ENCODE results near the gene CACNA1S.

The CACNA1S gene

GRCh38 chr1:201140235-201140940 is 28.2 kb upstream of the CACNA1S start:
- H3K27me3 ChIP-seq (ENCODE audit: insufficient read depth, low read length): no peaks in the 10 kb centered on the region
- H2AFZ ChIP-seq (ENCODE audit: low read length): no peak overlapping the region
- no peak overlapping the region for H3K4me3 ChIP-seq (ENCODE audit: low read depth, low read length, poor library complexity, severe bottlenecking)
- H3K79me2 ChIP-seq (ENCODE audit: insufficient read depth, low read length): no peaks in the 10 kb centered on the region
- no peaks in the 10 kb centered on the region for H3K9me3 ChIP-seq (ENCODE audit: low read length)
- no peak overlapping the region for H3K9ac ChIP-seq (ENCODE audit: low read length)
- H3K4me1 ChIP-seq (ENCODE audit: insufficient read depth, low read length, severe bottlenecking): no peaks in the 10 kb centered on the region
- H3F3A ChIP-seq (ENCODE audit: insufficient read depth, low read length): no peaks in the 10 kb centered on the region
- H4K20me1 ChIP-seq (ENCODE audit: insufficient read depth, low read length): no peaks in the 10 kb centered on the region
- TF ChIP-seq EZH2 (IDR thresholded peaks at IDR 0.05; ENCODE audit: borderline replicate concordance, low read length): no peak
- TF ChIP-seq CTCF (IDR thresholded peaks at IDR 0.05; ENCODE audit: low read length): no peak
- no peak overlapping the region for H3K27ac ChIP-seq (ENCODE audit: low read depth, low read length, poor library complexity, severe bottlenecking)
- H3K36me3 ChIP-seq (ENCODE audit: insufficient read depth, low read length): peaks cover 32% of the 10 kb centered on the region
- no peak overlapping the region for H3K4me2 ChIP-seq (ENCODE audit: low read length)
- H3K9me2 ChIP-seq (ENCODE audit: low read depth, low read length): no peaks in the 10 kb centered on the region

GRCh38 chr1:201139756-201140155 is 27.5 kb upstream of the CACNA1S start:
- H3F3A ChIP-seq (ENCODE audit: insufficient read depth, low read length): no peaks in the 10 kb centered on the region
- H3K9me3 ChIP-seq (ENCODE audit: low read length): no peaks in the 10 kb centered on the region
- H3K4me2 ChIP-seq (ENCODE audit: low read length): no peak overlapping the region
- H3K9me2 ChIP-seq (ENCODE audit: low read depth, low read length): no peaks in the 10 kb centered on the region
- TF ChIP-seq CTCF (IDR thresholded peaks at IDR 0.05; ENCODE audit: low read length) (no peak), EZH2 (IDR thresholded peaks at IDR 0.05; ENCODE audit: borderline replicate concordance, low read length) (no peak)
- peaks cover 27% of the 10 kb centered on the region for H3K36me3 ChIP-seq (ENCODE audit: insufficient read depth, low read length)
- H3K9ac ChIP-seq (ENCODE audit: low read length): no peak overlapping the region
- no peaks in the 10 kb centered on the region for H3K27me3 ChIP-seq (ENCODE audit: insufficient read depth, low read length)
- H3K4me1 ChIP-seq (ENCODE audit: insufficient read depth, low read length, severe bottlenecking): no peaks in the 10 kb centered on the region
- H3K27ac ChIP-seq (ENCODE audit: low read depth, low read length, poor library complexity, severe bottlenecking): no peak overlapping the region
- no peaks in the 10 kb centered on the region for H3K79me2 ChIP-seq (ENCODE audit: insufficient read depth, low read length)
- H3K4me3 ChIP-seq (ENCODE audit: low read depth, low read length, poor library complexity, severe bottlenecking): no peak overlapping the region
- no peaks in the 10 kb centered on the region for H4K20me1 ChIP-seq (ENCODE audit: insufficient read depth, low read length)
- H2AFZ ChIP-seq (ENCODE audit: low read length): no peak overlapping the region

- Histone ChIP-seq H4K20me1 (ENCODE audit: insufficient read depth, low read length) (no peaks in the 10 kb centered on the region), H3K79me2 (ENCODE audit: insufficient read depth, low read length) (no peaks in the 10 kb centered on the region), H3K36me3 (ENCODE audit: insufficient read depth, low read length) (peaks cover 24% of the 10 kb centered on the region), H3K4me2 (ENCODE audit: low read length) (no peak overlapping the region), H3K4me1 (ENCODE audit: insufficient read depth, low read length, severe bottlenecking) (no peaks in the 10 kb centered on the region), H2AFZ (ENCODE audit: low read length) (no peak overlapping the region), H3K9me3 (ENCODE audit: low read length) (no peaks in the 10 kb centered on the region), H3K9ac (ENCODE audit: low read length) (no peak overlapping the region), H3F3A (ENCODE audit: insufficient read depth, low read length) (no peaks in the 10 kb centered on the region), H3K4me3 (ENCODE audit: low read depth, low read length, poor library complexity, severe bottlenecking) (no peak overlapping the region), H3K27ac (ENCODE audit: low read depth, low read length, poor library complexity, severe bottlenecking) (no peak overlapping the region), H3K27me3 (ENCODE audit: insufficient read depth, low read length) (no peaks in the 10 kb centered on the region), H3K9me2 (ENCODE audit: low read depth, low read length) (no peaks in the 10 kb centered on the region)
- TF ChIP-seq EZH2 (IDR thresholded peaks at IDR 0.05; ENCODE audit: borderline replicate concordance, low read length) (no peak), CTCF (IDR thresholded peaks at IDR 0.05; ENCODE audit: low read length) (no peak)
These were observed 27.1 kb upstream of the CACNA1S start for GRCh38 chr1:201139306-201139705.
